ENCODE data around the gene ALDH7A1. TPM values are rescaled to one million over a fixed set of nuclear protein-coding genes. Genes with fewer than 3 reads are reported as not detected.
A peak's percentile ranks its signal among the peaks of the same experiment; 100 is the strongest.

The ALDH7A1 gene
- polyA plus RNA-seq, 5 donors: 91.7 to 142 (median 124) TPM

DNA sequence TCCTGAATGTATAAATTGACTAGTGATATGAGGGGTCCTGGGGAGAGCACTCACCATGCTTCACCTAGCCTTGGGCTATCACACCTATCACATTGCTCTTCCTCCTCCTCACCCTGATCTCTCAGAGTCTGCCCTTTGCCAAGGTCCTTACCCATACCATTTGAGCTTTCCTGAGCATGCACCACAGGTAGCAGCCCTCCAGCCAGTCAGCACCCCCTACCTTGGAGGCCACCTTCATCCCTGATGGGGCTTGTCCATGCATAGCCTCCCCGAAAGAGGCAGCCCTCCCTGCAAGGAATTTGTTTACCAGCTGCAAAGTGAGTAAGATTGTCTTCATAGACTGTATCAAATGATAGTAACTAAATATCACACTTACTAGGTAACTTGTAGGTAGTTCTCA is 83.1 kb downstream of the ALDH7A1 start:
- DNase-seq: no peak

DNA sequence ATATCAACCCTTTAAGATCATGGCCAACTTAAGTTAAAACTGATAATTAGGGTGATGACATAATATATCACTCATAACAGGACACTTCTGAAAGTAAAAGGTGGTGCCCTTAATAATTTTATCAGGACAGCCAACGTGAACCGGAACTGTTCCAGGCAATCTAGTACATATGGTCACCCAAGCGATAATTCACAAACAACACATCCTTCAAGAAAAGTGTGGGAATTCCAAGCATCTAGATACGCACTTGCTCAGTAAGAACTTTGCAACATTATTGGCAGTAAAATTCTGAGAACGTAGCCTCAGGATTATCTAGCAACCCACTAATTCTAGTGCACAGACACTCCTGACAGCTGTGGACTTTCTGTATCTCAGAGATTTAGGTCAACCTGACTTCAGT is 85.7 kb downstream of the ALDH7A1 start:
- no peak for DNase-seq

DNA sequence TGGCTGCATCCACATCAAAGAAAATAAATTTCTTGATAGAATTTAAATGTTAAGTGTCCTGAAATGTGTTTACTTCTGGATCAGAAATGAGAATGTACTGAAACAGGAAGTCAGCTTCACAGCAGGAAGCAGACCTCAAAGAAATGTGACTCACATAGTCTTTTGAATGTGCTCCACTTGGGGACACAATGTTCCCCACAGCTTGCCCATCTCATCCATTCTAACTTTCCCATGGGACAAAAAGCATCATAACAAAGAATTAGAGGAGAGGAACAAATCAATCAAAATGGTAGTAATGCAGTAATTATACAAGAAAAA is 86.1 kb downstream of the ALDH7A1 start:
- DNase-seq: no peak

DNA sequence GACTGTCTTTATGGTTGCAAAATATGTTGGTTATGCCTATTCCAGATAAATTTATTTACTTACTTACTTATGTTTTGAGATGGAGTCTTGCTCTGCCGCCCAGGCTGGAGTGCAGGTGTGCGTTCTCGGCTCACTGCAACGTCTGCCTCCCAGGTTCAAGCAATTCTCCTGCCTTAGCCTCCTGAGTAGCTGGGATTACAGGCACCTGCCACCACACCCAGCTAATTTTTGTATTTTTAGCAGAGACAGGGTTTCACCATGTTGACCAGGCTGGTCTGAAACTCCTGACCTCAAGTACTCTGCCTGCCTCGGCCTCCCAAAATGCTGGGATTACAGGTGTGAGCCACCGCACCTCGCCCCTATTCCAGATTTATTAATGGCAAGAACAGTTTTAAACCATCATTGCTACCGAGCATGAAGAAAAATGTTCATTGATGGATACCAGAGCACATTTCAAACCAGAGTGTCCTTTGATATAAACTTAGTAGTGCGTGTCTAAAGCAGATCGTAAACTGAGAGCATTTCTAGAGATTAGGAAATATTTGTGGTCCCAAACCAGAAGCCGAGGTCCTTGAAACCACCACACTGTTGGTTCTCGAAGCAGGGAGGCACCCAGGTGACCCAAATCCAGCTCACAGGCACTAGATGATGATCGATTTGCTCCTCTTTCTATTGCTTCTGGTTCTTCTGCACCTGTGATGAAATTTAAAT is 86.6 kb downstream of the ALDH7A1 start:
- DNase-seq: no peak

DNA sequence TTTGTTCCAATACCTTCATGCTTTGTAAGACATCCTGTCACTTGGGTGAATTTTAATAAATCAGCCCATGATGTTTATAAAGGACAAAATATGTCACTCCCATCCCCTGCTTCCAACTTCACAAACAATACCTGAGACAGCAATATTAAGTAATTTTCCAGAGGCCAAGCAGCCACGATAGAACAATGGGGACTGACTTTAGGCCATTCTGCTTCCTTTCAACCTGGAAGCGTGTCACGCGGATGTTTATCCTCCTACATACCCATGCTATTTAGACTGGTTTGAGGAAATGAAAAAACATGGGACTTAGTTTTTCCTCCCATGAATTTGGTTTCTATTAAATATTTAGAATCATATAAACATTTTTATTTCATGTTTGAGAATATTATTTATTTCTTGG is 88.9 kb downstream of the ALDH7A1 start:
- no peak for DNase-seq

DNA sequence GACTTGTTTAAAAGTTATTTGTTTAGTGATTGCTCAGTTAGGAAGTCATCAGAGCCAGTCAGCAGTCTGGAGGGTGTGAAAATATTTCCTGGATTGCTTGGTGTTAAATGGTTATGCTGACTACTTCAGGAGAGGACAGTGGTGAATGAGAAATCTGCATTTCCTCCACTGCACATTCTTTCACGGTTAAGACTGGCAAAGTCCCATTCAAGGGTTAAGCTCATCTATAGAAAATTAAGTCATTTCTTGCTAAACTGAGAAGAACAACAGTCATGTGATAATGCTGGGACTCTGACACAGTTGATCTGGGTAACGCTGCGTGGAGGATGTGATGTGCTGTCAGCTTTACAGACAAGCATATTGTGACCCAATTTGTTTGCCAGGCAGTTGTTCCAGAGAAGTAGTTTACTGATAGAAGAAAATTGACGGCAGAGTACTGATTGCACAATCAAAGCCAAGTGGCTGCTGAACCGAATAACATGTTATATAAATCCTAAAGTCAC is 91.4 kb downstream of the ALDH7A1 start:
- DNase-seq: peak; percentile 65 to 70

DNA sequence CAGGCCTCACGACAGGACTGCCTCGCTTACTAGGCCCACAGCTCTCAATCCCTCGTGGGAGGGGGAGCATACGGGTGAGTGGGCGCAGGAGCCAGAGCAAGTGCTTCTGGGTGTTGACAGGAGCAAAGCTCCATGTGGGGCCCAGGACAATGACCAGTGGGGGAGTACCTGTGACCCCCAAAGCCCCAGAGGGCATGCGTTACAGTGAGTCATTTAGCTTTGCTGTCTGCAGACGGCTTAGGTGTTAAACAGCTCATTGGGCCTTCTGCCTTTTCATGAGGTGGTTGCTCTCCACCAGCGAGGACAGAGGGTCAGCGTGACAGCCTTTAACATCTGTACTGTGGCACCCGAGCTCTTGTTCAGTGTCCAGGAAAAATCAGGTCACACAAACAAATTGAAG is 93.6 kb downstream of the ALDH7A1 start:
- DNase-seq: no peak

DNA sequence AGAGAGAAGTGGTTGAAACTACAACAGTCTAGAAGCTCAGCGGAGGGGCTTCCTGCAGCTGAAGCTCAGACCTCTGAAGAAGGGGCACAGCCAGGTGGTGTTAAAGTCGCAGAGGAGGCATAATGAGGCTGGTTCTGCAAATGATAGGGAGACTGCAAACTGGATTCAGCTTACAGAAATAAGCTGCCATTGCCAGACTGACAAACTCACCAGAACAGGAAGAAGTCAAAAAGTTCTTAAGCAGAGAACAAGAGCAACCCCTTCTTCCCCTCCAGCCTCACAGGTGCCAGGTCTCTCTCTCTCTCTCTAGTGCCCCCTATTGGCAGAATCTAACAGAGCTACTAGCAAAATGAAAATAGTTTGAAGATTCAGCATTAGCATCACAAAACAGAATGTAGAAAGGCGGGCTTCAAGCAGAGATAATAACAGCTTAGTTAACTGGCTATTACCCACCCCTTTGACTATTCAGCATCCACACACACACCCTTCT is 95.1 kb downstream of the ALDH7A1 start:
- DNase-seq: no peak

DNA sequence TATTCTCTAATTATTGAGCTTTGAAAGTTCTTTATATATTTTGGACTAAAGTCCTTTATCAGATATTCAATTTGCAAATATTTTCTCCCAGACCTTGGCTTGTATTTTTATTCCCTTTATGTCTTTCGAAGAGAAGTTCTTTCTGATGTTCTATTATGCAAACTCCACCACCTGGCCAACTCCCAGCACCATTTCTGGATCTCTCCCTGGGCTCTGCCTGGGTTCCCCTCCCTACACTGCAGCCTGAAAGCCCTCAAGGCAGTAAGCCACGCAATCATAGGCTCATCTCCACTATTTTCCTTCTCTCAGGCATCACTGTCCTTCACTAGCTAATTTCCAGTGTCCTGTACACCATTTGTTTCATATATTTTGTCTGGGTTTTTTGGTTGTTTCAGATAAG is 95.7 kb downstream of the ALDH7A1 start:
- DNase-seq: no peak

DNA sequence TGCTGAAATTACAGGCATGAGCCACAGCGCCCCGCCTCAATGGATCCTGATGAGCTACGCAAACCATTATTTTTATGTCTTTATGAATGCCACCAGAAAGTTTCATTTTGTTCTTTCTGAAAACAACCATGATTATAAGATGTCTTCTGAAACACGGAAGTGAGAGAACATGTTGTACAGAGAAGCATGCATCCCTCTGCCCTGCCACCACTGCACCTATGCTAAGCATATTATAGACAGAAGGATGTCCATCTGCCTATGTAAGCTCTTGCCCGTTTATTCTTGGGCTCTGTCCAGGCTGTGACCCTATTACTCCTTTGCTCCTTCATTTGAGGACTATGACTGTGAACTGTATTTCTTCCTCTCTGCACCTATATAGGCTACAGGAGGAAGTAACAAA is 97.5 kb downstream of the ALDH7A1 start:
- no peak for DNase-seq

DNA sequence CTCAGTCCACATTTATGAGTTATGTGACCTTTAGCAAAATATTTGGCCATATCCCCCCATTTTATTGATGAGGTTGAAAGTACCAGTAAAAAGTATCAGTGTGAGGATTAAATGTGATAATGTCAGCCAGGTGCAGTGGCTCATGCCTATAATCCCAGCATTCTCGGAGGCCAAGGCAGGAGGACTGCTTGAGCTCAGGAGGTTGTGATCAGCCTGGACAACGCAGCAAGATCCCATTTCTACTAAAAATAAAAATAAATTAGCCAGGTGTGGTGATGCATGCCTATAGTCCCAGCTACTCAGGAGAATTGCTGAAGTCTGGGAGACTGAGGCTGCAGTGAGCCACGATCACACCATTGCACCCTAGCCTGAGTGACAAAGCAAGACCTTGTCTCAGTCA is 100.6 kb downstream of the ALDH7A1 start:
- no peak for DNase-seq

DNA sequence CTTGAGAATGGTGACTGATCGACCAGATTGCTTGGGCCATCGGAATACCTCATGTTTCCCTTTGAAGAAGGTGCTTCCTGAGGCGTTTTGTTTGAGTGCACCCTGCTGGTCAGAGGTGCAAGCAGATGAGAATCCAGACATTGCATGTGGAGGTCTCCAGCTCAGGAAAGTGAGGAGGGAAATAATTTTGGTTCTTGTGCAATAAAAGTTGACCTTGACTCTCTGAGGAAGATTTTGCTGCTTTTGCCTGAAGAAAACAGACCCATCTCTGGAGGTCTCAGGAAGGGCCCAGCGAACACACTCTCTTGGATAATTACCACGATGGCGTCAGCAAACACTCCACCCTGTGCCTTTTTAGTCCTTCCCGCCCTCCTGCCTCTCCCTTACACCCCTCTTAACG is 102.1 kb downstream of the ALDH7A1 start:
- DNase-seq: no peak

DNA sequence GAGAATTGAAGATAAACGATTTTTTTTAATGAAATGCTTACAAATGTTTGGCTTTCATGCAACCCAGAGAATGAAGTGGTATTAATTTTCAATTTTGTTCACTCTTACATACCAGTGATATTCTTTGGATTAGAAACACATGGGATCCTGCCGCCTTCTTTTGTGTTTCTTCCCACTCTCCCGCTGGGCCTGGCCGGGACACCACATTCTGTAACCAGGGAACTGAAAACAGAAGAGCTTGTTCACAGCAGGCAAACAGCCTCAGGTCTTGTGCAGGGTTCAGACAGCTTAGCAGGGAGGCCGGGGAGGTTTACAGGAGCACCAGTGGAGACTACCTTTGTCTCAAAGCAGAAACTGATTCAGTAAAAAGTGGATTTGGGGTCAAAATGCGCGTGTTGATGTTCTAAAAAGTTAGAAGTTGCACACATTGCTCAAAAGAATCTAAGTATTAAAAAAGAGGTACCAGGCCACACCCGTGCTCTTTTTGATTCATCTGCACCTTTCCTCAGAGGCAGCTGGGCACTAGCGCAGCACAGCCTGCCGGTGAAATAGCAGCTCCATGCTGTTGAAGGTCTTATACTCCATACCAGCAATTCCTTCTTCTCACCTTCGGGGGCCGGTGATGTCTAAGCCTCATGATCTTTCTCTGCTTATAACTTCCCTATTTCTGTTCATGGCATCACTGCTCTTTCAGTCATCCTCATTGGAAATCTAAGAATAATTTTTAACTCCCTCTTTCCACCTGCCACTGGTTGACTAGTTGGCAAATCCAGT is 104.7 kb downstream of the ALDH7A1 start:
- no peak for DNase-seq

DNA sequence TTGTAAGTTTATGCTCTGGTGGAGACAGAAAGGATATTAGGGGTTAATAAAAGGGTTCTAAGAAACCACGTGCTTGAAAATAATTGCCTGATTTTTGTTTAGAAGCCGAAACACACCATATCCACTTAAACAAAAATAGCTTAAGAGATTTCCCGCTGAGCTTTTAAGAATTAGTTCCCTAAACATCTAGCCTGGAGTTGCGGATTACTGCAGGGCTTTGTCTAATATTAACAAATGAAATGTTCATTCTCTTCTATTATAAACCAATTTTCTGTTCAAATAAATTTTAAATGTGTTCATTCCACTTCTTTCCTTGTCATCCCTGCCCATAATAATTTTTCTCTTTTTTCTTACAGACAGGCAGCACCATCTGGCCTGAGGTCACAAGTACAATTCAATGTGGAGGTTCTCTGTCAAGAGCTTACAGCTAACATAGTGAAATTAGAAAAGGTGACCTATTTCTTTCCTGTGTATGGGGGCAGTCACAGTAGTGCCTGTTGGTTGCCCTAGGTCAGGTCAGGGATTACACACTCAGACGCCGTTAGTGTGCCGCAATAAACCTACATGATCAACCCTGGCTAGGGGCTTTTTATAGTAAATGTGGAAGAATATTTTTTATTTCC is 106.5 kb downstream of the ALDH7A1 start:
- DNase-seq: no peak

DNA sequence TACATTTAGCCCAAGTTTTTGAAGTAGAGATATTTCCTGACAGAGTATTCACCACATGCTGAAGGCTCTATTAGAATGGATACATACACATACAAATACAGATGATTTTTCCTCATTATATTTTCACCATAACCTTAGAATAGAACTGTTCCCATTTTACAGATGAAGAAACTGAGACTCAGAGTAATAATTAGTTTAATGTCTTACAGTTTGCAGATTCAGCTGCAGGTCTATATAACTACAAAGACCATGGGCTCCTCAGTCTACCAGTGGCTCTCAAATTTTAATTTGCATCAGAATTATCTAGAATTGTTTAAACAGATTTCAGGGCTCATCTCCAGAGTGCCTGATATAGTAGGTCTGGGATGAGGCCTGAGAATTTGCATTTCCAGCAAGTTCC is 107.4 kb downstream of the ALDH7A1 start:
- no peak for DNase-seq

DNA sequence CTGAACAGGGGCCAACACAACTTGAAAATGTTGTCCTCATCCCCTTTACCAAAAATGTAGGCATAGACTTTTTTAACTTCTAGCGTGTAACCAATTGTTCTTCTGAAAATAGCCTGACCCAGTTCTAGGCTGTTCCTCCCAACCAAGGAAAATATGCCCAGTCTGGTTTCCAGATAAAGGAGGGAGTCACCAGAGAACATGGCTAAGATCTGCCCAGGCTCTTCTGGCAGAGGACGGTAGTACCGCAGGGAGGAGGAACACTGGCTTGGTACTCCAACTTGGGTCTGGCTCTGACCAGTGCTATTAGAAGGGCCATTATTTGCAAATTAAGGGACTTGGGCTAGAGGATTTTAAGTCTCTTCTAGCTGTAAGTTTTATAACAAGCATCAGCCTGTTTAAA is 108.7 kb downstream of the ALDH7A1 start:
- DNase-seq: no peak

DNA sequence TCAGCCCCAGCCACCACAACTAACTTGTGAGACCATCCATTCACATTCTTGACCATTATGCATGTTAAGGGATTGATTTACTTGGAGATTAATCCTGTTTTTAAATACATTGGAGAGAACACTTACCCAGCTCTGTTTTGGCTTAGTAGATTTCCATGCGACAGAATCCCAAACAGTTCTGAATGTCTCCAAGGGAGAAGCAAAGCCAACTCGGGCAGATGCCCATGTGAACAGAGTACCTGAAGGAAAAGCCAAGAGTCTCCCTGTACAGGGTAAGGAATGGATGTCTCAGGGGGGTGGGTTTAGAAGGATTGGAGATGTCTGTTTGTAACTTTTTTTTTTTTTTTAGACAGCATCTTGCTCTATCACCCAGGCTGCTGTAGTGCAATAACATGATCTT is 110.8 kb downstream of the ALDH7A1 start:
- no peak for DNase-seq

DNA sequence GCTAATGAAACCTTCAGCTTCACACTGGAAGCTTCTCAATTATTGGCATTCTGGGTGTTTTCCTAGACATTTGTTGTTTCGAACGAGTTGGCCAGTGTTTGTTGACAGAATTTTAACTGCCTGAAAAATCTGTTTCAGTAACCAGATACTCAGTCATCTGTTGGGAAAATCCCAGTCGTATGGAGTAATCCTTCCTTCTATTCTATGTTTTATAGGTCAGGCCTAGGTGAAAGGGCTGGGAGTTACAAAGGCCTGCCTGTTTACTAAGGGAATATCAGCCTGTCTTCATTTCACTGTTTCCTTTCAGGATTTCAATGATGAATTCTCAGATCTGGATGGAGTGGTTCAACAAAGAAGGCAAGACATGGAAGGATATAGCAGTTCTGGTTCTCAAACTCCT is 111.9 kb downstream of the ALDH7A1 start:
- no peak for DNase-seq

DNA sequence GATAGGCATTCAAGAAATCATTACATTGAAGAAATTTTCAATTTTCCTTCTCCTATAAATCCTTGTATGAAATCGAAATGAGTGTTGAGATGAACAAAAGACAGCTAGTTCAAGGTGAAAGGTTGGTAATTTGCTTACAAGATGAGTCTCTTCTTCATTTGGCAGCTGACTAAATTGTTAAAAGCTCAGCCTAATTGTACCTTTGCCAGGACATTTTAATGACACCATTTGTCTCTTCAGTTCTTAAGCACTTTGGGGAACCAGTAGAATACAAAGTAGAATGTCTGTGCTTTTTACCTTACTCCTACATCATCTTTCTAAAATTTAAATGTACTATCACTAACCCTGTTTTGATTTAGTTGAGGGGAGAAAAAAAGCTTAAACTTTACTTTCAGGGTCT is 112.4 kb downstream of the ALDH7A1 start:
- no peak for DNase-seq

DNA sequence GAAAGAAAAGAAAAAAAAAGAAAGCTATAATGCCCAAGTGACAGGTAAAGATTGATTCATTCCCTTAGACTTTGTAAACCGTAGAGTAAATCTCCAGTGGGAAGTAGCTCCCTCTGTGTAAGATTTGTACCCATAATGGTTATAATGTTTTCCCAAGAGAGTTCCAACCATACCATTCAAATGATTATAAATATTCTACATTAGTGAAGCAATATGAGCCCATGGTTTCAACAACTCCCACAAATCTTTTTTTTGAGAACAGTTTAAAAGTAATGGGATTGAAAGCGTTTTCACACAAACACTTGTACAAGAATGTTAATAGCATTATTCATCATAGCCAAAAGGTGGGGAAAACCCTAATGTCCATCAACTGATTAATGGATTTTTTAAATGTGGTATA is 113.8 kb downstream of the ALDH7A1 start:
- DNase-seq: no peak

Measured in right lung (tissue), 5 donors.